ENCODE measurements around the gene CFAP77. TPM values are rescaled to one million over a fixed set of nuclear protein-coding genes. Genes with fewer than 3 reads are reported as not detected.

The CFAP77 gene
- total and polyA plus RNA-seq, 10 of the 15 experiments (the other 5 are each of a cell fraction or from before 2014, with no cell fraction given): 0.33 TPM; not detected in 9

- Histone ChIP-seq H3K9ac (ENCODE audit: control insufficient read depth, insufficient read depth, low read length) (no peak overlapping the region), H3K9me3 (replicated peaks; ENCODE audit: control insufficient read depth, insufficient read depth, low read length) (no peaks in the 10 kb centered on the region), H3K4me3 (peak overlapping the region; percentile 27; the same call in 1 of the 2 replicates), H3K27me3 (replicated peaks in 1 of 2; ENCODE audit: control insufficient read depth in 2 of 2, insufficient read depth in 2 of 2, low read length in 1 of 2) (no peaks in the 10 kb centered on the region), H3K4me2 (ENCODE audit: control insufficient read depth, insufficient read depth) (peak overlapping the region; percentile 84), H3K79me2 (ENCODE audit: control insufficient read depth, insufficient read depth, low read length) (peaks cover 2% of the 10 kb centered on the region), H2AFZ (ENCODE audit: control insufficient read depth, low read depth, low read length) (no peak overlapping the region), H3K27ac (ENCODE audit: control insufficient read depth, insufficient read depth) (peak overlapping the region; percentile 94), H3K36me3 (ENCODE audit: control insufficient read depth in 2 of 2, insufficient read depth in 2 of 2, low read length in 1 of 2) (peaks cover 10 to 15% of the 10 kb centered on the region in 2 experiments; a peak in 3 of 4 replicates), H4K20me1 (ENCODE audit: control insufficient read depth, insufficient read depth) (no peaks in the 10 kb centered on the region), H3K4me1 (ENCODE audit: control insufficient read depth, insufficient read depth, low read length) (peaks cover 41% of the 10 kb centered on the region)
- CTCF ChIA-PET: interaction anchor here (0.6 to 4.4 kb wide), 7 partner anchors 12 to 516 kb away, joined by 3 to 59 read pairs (median 3); partner anchors contain the start of gene SETX
- intact Hi-C loops (cut with micrococcal nuclease; ENCODE audit: unreplicated experiment): no loop called here
- DNase-seq (ENCODE audit: low read depth, low spot score) (peak; percentile 61), ATAC-seq (peak; percentile 56), FAIRE-seq (peak; percentile 71)
- in situ Hi-C loops (cut with MboI): no loop called here
- BruUV-seq (replicated peaks): no TSS peak
- RAD21 ChIA-PET (ENCODE audit: unreplicated experiment): interaction anchor here (0.6 to 4.0 kb wide), 8 partner anchors 10 to 143 kb away, joined by 3 to 50 read pairs (median 4); partner anchors contain the start of gene SETX
- WGBS (ENCODE audit: insufficient coverage, insufficient replicate concordance, low lambda C conversion rate, missing lambda C conversion rate): 2% methylated on average over 8 of the region's 8 CpGs
- SMC1A ChIA-PET (ENCODE audit: uncharacterized antibody, unreplicated experiment): interaction anchor here (0.7 to 7.6 kb wide), 10 partner anchors 12 to 121 kb away, joined by 3 to 131 read pairs (median 4); partner anchors contain the start of genes SETX and TTF1
- POLR2A ChIA-PET: interaction anchor here (1.6 to 6.3 kb wide), 2 partner anchors 11 to 32 kb away, joined by 4 to 96 read pairs; partner anchors contain the start of gene SETX
- TF ChIP-seq MEF2A (IDR thresholded peaks at IDR 0.05; ENCODE audit: insufficient read depth, low read depth, low read length) (peak; percentile 78; the same call in 1 of the 2 replicates), GATAD2B (conservative IDR thresholded peaks at IDR 0.05; ENCODE audit: low read depth) (no peak), BACH1 (IDR thresholded peaks at IDR 0.05; ENCODE audit: borderline replicate concordance) (no peak), SKIL (IDR thresholded peaks at IDR 0.05; ENCODE audit: low read depth, poor library complexity, severe bottlenecking) (peak; percentile 45), RAD51 (IDR thresholded peaks at IDR 0.05) (no peak), ATF2 (IDR thresholded peaks at IDR 0.05; ENCODE audit: low read length) (peak; percentile 52; the same call in 1 of the 2 replicates), PAX8 (IDR thresholded peaks at IDR 0.05) (no peak), MTA3 (IDR thresholded peaks at IDR 0.05; ENCODE audit: borderline replicate concordance, low read length) (0 out of 2 replicates have a peak, but pooled peaks have one; percentile 55), CBX3 (IDR thresholded peaks at IDR 0.05; ENCODE audit: borderline replicate concordance, low read depth) (no peak), HDAC2 (IDR thresholded peaks at IDR 0.05) (no peak), NFIC (IDR thresholded peaks at IDR 0.05; ENCODE audit: low read depth, low read length) (peak; percentile 63; the same call in 1 of the 2 replicates), ZZZ3 (IDR thresholded peaks at IDR 0.05; ENCODE audit: control insufficient read depth, insufficient read length, low read depth) (no peak), LARP7 (IDR thresholded peaks at IDR 0.05) (no peak), MAX (IDR thresholded peaks at IDR 0.05; ENCODE audit: low read depth, low read length) (no peak), JUND (IDR thresholded peaks at IDR 0.05; ENCODE audit: low read depth, low read length) (no peak), CHD2 (IDR thresholded peaks at IDR 0.05; ENCODE audit: borderline replicate concordance, low read depth, low read length) (no peak), MXI1 (IDR thresholded peaks at IDR 0.05; ENCODE audit: low read depth, low read length) (no peak), SREBF1 (IDR thresholded peaks at IDR 0.05; ENCODE audit: low read length) (no peak), BCLAF1 (IDR thresholded peaks at IDR 0.05) (no peak)
Observed at GRCh38 chr9:132384376-132384775, 25.6 kb upstream of the CFAP77 start.
